HUES64 (cell line): ENCODE data around the gene EGF.

Experiments used
- H3K27ac ChIP-seq: 2 replicates; pipeline ENCODE4 v1.7.0; 2013; ENCODE audit warnings: low read depth, low read length, inconsistent platforms
- H3K27me3 ChIP-seq: 2 replicates; pipeline ENCODE4 v1.6.1; 2013; ENCODE audit warnings: mild to moderate bottlenecking, low read length; ENCODE audit not compliant: insufficient read depth
- H3K36me3 ChIP-seq: 2 replicates; pipeline ENCODE4 v1.6.1; 2013; ENCODE audit warnings: mild to moderate bottlenecking, low read length; ENCODE audit not compliant: insufficient read depth
- H3K4me1 ChIP-seq: 2 replicates; pipeline ENCODE4 v1.6.1; 2013; ENCODE audit warnings: mild to moderate bottlenecking, low read length, moderate library complexity; ENCODE audit not compliant: insufficient read depth
- H3K4me3 ChIP-seq: 2 replicates; pipeline ENCODE4 v1.5.1; 2013; ENCODE audit warnings: mild to moderate bottlenecking, low read length, moderate library complexity
- H3K9ac ChIP-seq: 2 replicates; pipeline ENCODE4 v1.6.1; 2013; ENCODE audit warnings: mild to moderate bottlenecking, low read depth, low read length
- H3K9me3 ChIP-seq: 2 replicates; pipeline ENCODE4 v1.6.1; 2013; ENCODE audit warnings: low read depth, low read length; ENCODE audit not compliant: insufficient read depth
- WGBS: fragments of 150-250, 120-280 bp; methylation state at CpG from one replicate; pipeline ENCODE4 v1.1.7; 2013; ENCODE audit warnings: missing lambda C conversion rate; 5-methylcytosine and 5-hydroxymethylcytosine counted together

The EGF gene

GRCh38 chr4:109878355-109878754, 34.3 kb upstream of the EGF start:
- Histone ChIP-seq H3K4me3 (no peak overlapping the region), H3K9me3 (no peaks in the 10 kb centered on the region), H3K9ac (no peak overlapping the region), H3K27me3 (no peaks in the 10 kb centered on the region), H3K36me3 (no peaks in the 10 kb centered on the region), H3K27ac (no peak overlapping the region), H3K4me1 (no peaks in the 10 kb centered on the region)
- WGBS: 89% methylated on average over 2 of the region's 2 CpGs

- Histone ChIP-seq H3K9ac (no peak overlapping the region), H3K9me3 (no peaks in the 10 kb centered on the region), H3K4me3 (no peak overlapping the region), H3K27me3 (no peaks in the 10 kb centered on the region), H3K27ac (no peak overlapping the region), H3K36me3 (no peaks in the 10 kb centered on the region), H3K4me1 (no peaks in the 10 kb centered on the region)
- WGBS: 86% methylated on average over 12 of the region's 12 CpGs
Observed at GRCh38 chr4:109879081-109879480, 33.6 kb upstream of the EGF start.

GRCh38 chr4:109879636-109880314, 32.9 kb upstream of the EGF start:
- Histone ChIP-seq H3K4me3 (no peak overlapping the region), H3K9me3 (no peaks in the 10 kb centered on the region), H3K27ac (no peak overlapping the region), H3K4me1 (no peaks in the 10 kb centered on the region), H3K27me3 (no peaks in the 10 kb centered on the region), H3K9ac (no peak overlapping the region), H3K36me3 (no peaks in the 10 kb centered on the region)
- WGBS: 93% methylated on average over 7 of the region's 7 CpGs

- Histone ChIP-seq H3K4me3 (no peak overlapping the region), H3K9me3 (no peaks in the 10 kb centered on the region), H3K27me3 (no peaks in the 10 kb centered on the region), H3K36me3 (no peaks in the 10 kb centered on the region), H3K4me1 (no peaks in the 10 kb centered on the region), H3K9ac (no peak overlapping the region), H3K27ac (no peak overlapping the region)
Observed at GRCh38 chr4:109886303-109886702, 26.4 kb upstream of the EGF start.

GRCh38 chr4:109887071-109887470, 25.6 kb upstream of the EGF start:
- Histone ChIP-seq H3K27me3 (no peaks in the 10 kb centered on the region), H3K9me3 (no peaks in the 10 kb centered on the region), H3K4me1 (no peaks in the 10 kb centered on the region), H3K27ac (no peak overlapping the region), H3K9ac (no peak overlapping the region), H3K36me3 (no peaks in the 10 kb centered on the region), H3K4me3 (no peak overlapping the region)
- WGBS: 80% methylated on average over 5 of the region's 6 CpGs

- H3K4me1 ChIP-seq: no peaks in the 10 kb centered on the region
- H3K9me3 ChIP-seq: no peaks in the 10 kb centered on the region
- H3K36me3 ChIP-seq: no peaks in the 10 kb centered on the region
- no peak overlapping the region for H3K9ac ChIP-seq
- no peak overlapping the region for H3K4me3 ChIP-seq
- no peak overlapping the region for H3K27ac ChIP-seq
- no peaks in the 10 kb centered on the region for H3K27me3 ChIP-seq
Observed at GRCh38 chr4:109890076-109890475, 22.6 kb upstream of the EGF start.

- WGBS: 98% methylated on average over 4 of the region's 8 CpGs
- H3K36me3 ChIP-seq: no peaks in the 10 kb centered on the region
- H3K9me3 ChIP-seq: peaks cover 12% of the 10 kb centered on the region
- H3K4me1 ChIP-seq: no peaks in the 10 kb centered on the region
- no peak overlapping the region for H3K9ac ChIP-seq
- no peak overlapping the region for H3K27ac ChIP-seq
- no peak overlapping the region for H3K4me3 ChIP-seq
- no peaks in the 10 kb centered on the region for H3K27me3 ChIP-seq
Observed at GRCh38 chr4:109902559-109903251, 10.0 kb upstream of the EGF start.

- Histone ChIP-seq H3K4me1 (peaks cover 17% of the 10 kb centered on the region), H3K27me3 (no peaks in the 10 kb centered on the region), H3K4me3 (no peak overlapping the region), H3K9me3 (no peaks in the 10 kb centered on the region), H3K36me3 (no peaks in the 10 kb centered on the region), H3K27ac (no peak overlapping the region), H3K9ac (no peak overlapping the region)
- 89% methylated on average over 1 of the region's 1 CpG for WGBS
Observed at GRCh38 chr4:109908731-109909130, 4.0 kb upstream of the EGF start.

- 90% methylated on average over 1 of the region's 2 CpGs for WGBS
- no peaks in the 10 kb centered on the region for H3K27me3 ChIP-seq
- no peak overlapping the region for H3K9ac ChIP-seq
- H3K36me3 ChIP-seq: no peaks in the 10 kb centered on the region
- H3K4me3 ChIP-seq: no peak overlapping the region
- H3K27ac ChIP-seq: no peak overlapping the region
- H3K9me3 ChIP-seq: no peaks in the 10 kb centered on the region
- H3K4me1 ChIP-seq: peaks cover 27% of the 10 kb centered on the region
Observed at GRCh38 chr4:109910256-109910655, 2.4 kb upstream of the EGF start.

GRCh38 chr4:109913596-109914241, 1.0 kb downstream of the EGF start:
- WGBS: 86% methylated on average over 2 of the region's 2 CpGs
- Histone ChIP-seq H3K9me3 (no peaks in the 10 kb centered on the region), H3K27ac (no peak overlapping the region; the same call in 1 of the 2 replicates), H3K27me3 (no peaks in the 10 kb centered on the region), H3K9ac (no peak overlapping the region), H3K4me3 (peak overlapping the region; percentile 24; the same call in 1 of the 2 replicates), H3K4me1 (peaks cover 36% of the 10 kb centered on the region), H3K36me3 (no peaks in the 10 kb centered on the region)

GRCh38 chr4:109914322-109914721, 1.6 kb downstream of the EGF start:
- no peaks in the 10 kb centered on the region for H3K27me3 ChIP-seq
- no peak overlapping the region for H3K9ac ChIP-seq
- no peak overlapping the region for H3K4me3 ChIP-seq
- H3K27ac ChIP-seq: no peak overlapping the region
- WGBS: 83% methylated on average over 3 of the region's 3 CpGs
- no peaks in the 10 kb centered on the region for H3K9me3 ChIP-seq
- H3K36me3 ChIP-seq: no peaks in the 10 kb centered on the region
- peaks cover 36% of the 10 kb centered on the region for H3K4me1 ChIP-seq
